ENCODE data around the gene TFAP2B. TPM values are rescaled to one million over a fixed set of nuclear protein-coding genes. Genes with fewer than 3 reads are reported as not detected.

TFAP2B gene
- polyA plus RNA-seq, 1 donor from 2014 or later: not detected

DNA sequence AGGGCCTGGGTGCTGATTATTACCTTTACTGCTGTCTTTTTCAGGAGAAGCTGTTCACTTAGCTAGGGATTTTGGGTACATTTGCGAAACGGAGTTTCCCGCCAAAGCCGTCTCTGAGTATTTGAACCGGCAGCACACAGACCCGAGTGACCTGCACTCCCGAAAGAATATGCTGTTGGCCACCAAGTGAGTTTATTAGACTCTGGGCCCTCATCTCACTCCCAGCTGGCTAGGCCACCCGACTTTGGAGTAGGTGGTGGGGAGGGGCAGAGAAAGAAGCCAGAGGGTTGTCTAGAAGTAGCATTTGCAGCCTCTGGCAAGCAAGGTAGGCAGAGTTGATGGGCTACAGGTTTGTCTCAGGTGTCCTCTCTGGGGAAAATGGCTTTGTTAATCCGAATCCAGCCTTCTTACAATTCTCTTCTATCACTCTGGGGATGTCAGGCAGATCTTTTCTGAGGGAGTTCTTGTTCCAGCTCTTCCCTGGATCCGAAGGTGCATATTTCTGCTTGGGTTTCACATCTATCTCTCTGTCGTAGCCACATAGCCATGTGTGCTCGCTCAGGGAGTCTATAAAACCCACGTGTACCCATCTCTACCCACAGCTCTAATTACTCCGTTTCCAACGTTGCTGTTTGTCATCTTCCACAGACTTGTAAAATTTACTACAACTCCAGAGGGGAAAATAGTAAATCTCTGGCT, 21.6 kb downstream of the TFAP2B start:
- Histone ChIP-seq H3K9ac (ENCODE audit: low read length) (no peak overlapping the region), H3K4me3 (ENCODE audit: low read length) (no peak overlapping the region), H3K9me3 (ENCODE audit: low read length) (no peaks in the 10 kb centered on the region), H4K20me1 (ENCODE audit: insufficient read depth) (no peaks in the 10 kb centered on the region), H3K27ac (ENCODE audit: low read length) (no peak overlapping the region), H2AFZ (ENCODE audit: low read depth, low read length) (no peak overlapping the region), H3K79me2 (replicated peaks; ENCODE audit: insufficient read depth, low read length) (no peaks in the 10 kb centered on the region), H3K36me3 (ENCODE audit: insufficient read depth, low read length) (no peaks in the 10 kb centered on the region), H3K27me3 (ENCODE audit: insufficient read depth, low read depth, low read length) (peaks cover 100% of the 10 kb centered on the region), H3F3A (ENCODE audit: insufficient read depth, low read length, poor library complexity, severe bottlenecking) (no peaks in the 10 kb centered on the region), H3K4me2 (ENCODE audit: low read length) (no peak overlapping the region), H3K9me2 (ENCODE audit: insufficient read depth, low read length) (no peaks in the 10 kb centered on the region)
- TF ChIP-seq, protein P1, sequence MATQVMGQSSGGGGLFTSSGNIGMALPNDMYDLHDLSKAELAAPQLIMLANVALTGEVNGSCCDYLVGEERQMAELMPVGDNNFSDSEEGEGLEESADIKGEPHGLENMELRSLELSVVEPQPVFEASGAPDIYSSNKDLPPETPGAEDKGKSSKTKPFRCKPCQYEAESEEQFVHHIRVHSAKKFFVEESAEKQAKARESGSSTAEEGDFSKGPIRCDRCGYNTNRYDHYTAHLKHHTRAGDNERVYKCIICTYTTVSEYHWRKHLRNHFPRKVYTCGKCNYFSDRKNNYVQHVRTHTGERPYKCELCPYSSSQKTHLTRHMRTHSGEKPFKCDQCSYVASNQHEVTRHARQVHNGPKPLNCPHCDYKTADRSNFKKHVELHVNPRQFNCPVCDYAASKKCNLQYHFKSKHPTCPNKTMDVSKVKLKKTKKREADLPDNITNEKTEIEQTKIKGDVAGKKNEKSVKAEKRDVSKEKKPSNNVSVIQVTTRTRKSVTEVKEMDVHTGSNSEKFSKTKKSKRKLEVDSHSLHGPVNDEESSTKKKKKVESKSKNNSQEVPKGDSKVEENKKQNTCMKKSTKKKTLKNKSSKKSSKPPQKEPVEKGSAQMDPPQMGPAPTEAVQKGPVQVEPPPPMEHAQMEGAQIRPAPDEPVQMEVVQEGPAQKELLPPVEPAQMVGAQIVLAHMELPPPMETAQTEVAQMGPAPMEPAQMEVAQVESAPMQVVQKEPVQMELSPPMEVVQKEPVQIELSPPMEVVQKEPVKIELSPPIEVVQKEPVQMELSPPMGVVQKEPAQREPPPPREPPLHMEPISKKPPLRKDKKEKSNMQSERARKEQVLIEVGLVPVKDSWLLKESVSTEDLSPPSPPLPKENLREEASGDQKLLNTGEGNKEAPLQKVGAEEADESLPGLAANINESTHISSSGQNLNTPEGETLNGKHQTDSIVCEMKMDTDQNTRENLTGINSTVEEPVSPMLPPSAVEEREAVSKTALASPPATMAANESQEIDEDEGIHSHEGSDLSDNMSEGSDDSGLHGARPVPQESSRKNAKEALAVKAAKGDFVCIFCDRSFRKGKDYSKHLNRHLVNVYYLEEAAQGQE (IDR thresholded peaks at IDR 0.05; ENCODE audit: borderline replicate concordance): no peak
- TF ChIP-seq CTCF (IDR thresholded peaks at IDR 0.05; ENCODE audit: poor library complexity, severe bottlenecking) (no peak), TAF1 (IDR thresholded peaks at IDR 0.05; ENCODE audit: low read depth) (no peak), RAD21 (conservative IDR thresholded peaks at IDR 0.05) (no peak), EZH2 (IDR thresholded peaks at IDR 0.05; ENCODE audit: borderline replicate concordance, insufficient read depth, low read length, poor library complexity, severe bottlenecking) (no peak), EP300 (conservative IDR thresholded peaks at IDR 0.05; ENCODE audit: poor library complexity, severe bottlenecking) (no peak), MXI1 (conservative IDR thresholded peaks at IDR 0.05; ENCODE audit: poor library complexity, severe bottlenecking) (no peak), SMC3 (conservative IDR thresholded peaks at IDR 0.05; ENCODE audit: poor library complexity) (no peak), POLR2AphosphoS5 (IDR thresholded peaks at IDR 0.05) (no peak)

- Histone ChIP-seq H3K4me3 (ENCODE audit: low read length) (no peak overlapping the region), H3K36me3 (ENCODE audit: insufficient read depth, low read length) (no peaks in the 10 kb centered on the region), H4K20me1 (ENCODE audit: insufficient read depth) (no peaks in the 10 kb centered on the region), H3K79me2 (replicated peaks; ENCODE audit: insufficient read depth, low read length) (no peaks in the 10 kb centered on the region), H3K27me3 (ENCODE audit: insufficient read depth, low read depth, low read length) (peaks cover 100% of the 10 kb centered on the region), H3K9ac (ENCODE audit: low read length) (no peak overlapping the region), H3F3A (ENCODE audit: insufficient read depth, low read length, poor library complexity, severe bottlenecking) (no peaks in the 10 kb centered on the region), H3K27ac (ENCODE audit: low read length) (no peak overlapping the region), H3K9me3 (ENCODE audit: low read length) (no peaks in the 10 kb centered on the region), H3K4me2 (ENCODE audit: low read length) (no peak overlapping the region), H2AFZ (ENCODE audit: low read depth, low read length) (no peak overlapping the region), H3K9me2 (ENCODE audit: insufficient read depth, low read length) (no peaks in the 10 kb centered on the region)
- TF ChIP-seq POLR2AphosphoS5 (IDR thresholded peaks at IDR 0.05) (no peak), EP300 (conservative IDR thresholded peaks at IDR 0.05; ENCODE audit: poor library complexity, severe bottlenecking) (no peak), EZH2 (IDR thresholded peaks at IDR 0.05; ENCODE audit: borderline replicate concordance, insufficient read depth, low read length, poor library complexity, severe bottlenecking) (no peak), CTCF (IDR thresholded peaks at IDR 0.05; ENCODE audit: poor library complexity, severe bottlenecking) (no peak), TAF1 (IDR thresholded peaks at IDR 0.05; ENCODE audit: low read depth) (no peak), MXI1 (conservative IDR thresholded peaks at IDR 0.05; ENCODE audit: poor library complexity, severe bottlenecking) (no peak), SMC3 (conservative IDR thresholded peaks at IDR 0.05; ENCODE audit: poor library complexity) (no peak), RAD21 (conservative IDR thresholded peaks at IDR 0.05) (no peak)
- TF ChIP-seq, protein P1 (IDR thresholded peaks at IDR 0.05; ENCODE audit: borderline replicate concordance): no peak
Measured at GRCh38 chr6:50840811-50841192, 22.1 kb downstream of the TFAP2B start.

Data from neural cell (in vitro differentiated cells).